Right ventricle myocardium inferior (tissue), 1 donor: Measurements from ENCODE around the gene TTBK1. TPM values are rescaled to one million over a fixed set of nuclear protein-coding genes. Genes with fewer than 3 reads are reported as not detected.

ENCODE experiments used
- ATAC-seq: fragments of 200-7000 bp; cut with Tn5 transposase; one replicate; pipeline ENCODE4 v1.9.1; 2020; ENCODE audit warnings: mild to moderate bottlenecking, moderate library complexity
- DNase-seq: peaks from one replicate; pipeline ENCODE4 v3.0.0; 2021; ENCODE audit errors: missing footprints
- intact Hi-C: fragments of 100-400 bp; cut with DNase I; formaldehyde crosslinking; loops from one replicate; pipeline ENCODE4 v1.11.0; 2022
- total RNA-seq: library from RNA; stranded (reverse); fragmentation: NEBNext Ultra II Directional; extraction: Animal tissue kit (Norgen Biotek cat#: 25700); gene quantifications from one replicate; pipeline ENCODE4 v1.2.1, GENCODE V29; 2021
- donor health status: DM: no; HTN: yes; CAD: no; lungs with severe emphysema.

The TTBK1 gene
- total RNA-seq, 1 donor from 2014 or later, result 0.19 TPM

DNA sequence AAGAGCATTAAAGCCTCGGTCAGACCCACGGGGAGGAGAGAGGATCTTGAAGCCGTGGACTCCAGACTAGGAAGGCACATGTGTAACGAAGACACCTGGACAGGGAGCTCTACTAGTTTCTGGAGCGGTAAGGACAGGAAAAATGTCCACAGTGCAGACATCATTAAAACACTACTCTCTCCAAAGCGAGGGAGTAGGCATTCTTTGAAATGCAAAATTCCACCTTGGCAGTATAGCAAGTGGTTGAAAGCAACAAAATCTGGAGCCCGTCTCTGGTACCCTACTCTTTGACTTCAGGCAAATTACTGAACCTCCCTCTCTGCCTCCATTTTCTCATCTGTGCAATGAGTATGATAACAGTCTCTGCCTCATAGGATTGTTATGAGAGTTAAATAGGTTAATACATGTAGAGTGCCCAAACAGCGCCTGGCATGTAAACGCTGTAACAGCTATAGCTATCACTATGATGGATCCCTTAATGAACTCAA lies 65.8 kb downstream of the TTBK1 start:
- ATAC-seq, result no peak
- DNase-seq, result no peak
- intact Hi-C loops, result no loop called here

- intact Hi-C loops, result no loop called here
- ATAC-seq (no peak), DNase-seq (no peak)
Observed at GRCh38 chr6:43310134-43310533, 66.9 kb downstream of the TTBK1 start.

DNA sequence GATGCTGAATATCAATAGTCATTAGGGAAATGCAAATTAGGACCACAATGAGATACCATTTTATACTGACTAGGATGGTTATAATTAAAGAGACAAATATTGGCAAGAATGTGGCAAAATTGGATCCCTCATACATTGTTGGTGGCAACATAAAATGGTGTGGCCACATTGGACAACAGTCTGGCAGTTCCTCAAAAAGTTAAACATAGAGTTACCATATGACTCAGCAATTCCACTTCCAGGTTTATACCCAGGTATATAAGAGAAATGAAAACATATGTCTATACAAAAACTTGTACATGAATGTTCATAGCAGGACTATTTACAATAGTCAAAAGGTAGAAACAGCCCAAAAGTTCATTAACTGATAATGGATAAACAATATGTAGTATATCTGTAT lies 67.3 kb downstream of the TTBK1 start:
- DNase-seq (no peak), ATAC-seq (no peak)
- intact Hi-C loops, result no loop called here

- intact Hi-C loops, result no loop called here
- DNase-seq, result no peak
- ATAC-seq, result no peak
Observed at GRCh38 chr6:43311666-43312065, 68.4 kb downstream of the TTBK1 start.

DNA sequence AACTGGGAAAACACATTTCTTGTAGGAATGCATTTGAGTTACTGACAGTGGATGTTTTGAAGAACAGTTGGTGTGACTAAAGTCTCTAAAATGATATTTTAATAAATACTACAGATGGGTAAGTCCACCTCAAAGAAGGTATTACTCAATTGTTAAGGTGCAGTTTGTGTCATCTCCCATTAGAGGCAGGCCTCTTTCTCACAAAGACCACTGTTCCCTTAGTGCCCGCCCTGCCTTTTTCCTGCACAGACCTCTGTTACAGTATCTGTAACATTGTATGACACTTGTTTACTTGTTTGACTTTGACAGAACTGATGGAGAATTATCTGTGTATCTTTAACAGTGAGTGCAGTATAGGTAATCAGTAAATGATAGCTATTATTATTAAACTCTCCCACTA lies 70.5 kb downstream of the TTBK1 start:
- intact Hi-C loops, result no loop called here
- DNase-seq (no peak), ATAC-seq (no peak)

DNA sequence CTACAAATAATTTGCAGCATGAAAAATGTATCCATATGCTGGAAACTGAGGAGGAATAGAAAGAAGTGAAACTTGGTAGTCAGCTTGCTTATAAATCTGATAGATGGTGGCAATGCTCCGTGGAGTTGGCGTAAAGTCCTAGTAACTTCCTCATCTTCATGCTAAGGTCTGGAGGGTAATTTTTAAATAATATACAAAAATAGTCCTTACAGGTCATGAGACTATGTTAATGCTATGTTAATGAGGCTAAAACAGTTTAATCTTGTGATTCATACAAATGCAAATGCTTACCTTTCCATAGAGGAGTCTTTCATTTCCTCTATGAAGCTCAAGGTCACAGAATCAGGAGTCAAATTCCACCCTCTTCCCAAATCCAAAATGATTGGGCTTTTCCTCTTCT lies 74.7 kb downstream of the TTBK1 start:
- DNase-seq (no peak), ATAC-seq (no peak)
- intact Hi-C loops, result no loop called here

GRCh38 chr6:43325876-43326275 lies 82.6 kb downstream of the TTBK1 start:
- ATAC-seq, result no peak
- DNase-seq, result no peak
- intact Hi-C loops, result no loop called here

GRCh38 chr6:43328528-43328927 lies 85.2 kb downstream of the TTBK1 start:
- DNase-seq, result no peak
- intact Hi-C loops, result loop anchor here (2.0 kb wide), 1 partner anchor 40 kb away; the partner anchor contains the start of gene ZNF318
- ATAC-seq, result peak; percentile 92

DNA sequence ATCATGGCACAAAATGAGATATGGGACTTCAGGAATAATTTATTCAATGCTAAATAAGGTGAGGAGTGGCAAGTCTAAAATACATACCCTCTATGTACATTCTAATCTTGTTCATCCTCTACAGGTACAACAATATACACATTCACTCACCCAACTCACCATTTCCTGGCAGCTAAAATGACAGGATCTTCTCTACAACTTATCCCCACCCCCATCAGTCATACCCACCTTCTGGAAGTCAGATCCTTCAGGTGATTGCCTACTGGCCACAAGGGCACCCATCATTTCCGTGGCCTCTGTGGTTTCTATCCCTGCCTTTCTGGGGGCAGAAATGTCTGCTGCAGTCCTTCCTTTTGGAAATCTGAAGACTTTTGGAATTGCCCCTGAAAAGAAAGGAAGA lies 88.2 kb downstream of the TTBK1 start:
- no peak for ATAC-seq
- DNase-seq, result no peak
- intact Hi-C loops, result no loop called here

DNA sequence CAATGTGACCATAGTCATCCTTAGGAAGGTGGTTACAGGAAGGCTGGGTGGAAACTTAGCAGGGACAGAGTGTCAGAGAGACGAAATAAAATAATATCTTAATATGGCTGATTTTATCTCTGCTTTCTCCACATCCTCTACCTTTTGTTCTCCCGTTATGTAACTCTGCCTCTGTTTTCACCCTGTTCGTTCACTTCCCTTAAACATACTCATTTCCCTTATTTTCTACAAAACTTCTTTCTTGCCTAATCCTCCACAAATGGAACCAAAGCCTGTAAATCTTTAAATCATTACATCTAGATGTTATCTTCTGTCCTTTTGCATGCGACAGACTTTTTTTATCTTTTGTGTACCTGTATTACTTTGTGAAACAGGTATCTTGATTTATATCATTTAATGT lies 88.6 kb downstream of the TTBK1 start:
- intact Hi-C loops, result no loop called here
- ATAC-seq (no peak), DNase-seq (no peak)

- no peak for DNase-seq
- ATAC-seq, result no peak
- intact Hi-C loops, result loop anchor here (2.0 kb wide), 1 partner anchor 74 kb away; no protein-coding TSS in a partner anchor
Observed at GRCh38 chr6:43334466-43335095, 91.3 kb downstream of the TTBK1 start.

DNA sequence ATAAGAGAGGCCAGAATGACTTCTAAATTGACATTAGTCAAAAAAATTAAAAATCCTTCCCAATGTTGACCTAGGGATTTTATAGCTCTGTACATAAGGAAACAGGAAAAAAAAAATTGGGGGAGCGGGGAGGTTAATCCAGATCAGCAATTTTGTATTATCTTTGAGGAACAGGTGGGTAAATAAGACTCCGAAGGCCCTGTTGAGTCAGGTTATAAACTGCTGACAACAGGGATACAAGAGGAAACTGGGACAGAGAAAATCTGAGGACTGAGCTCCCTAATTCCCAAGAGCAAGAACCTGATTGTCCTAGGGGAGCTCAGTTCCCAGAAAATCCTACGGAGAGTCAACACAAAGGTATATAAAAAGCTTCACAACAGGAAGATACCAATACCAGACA lies 92.2 kb downstream of the TTBK1 start:
- intact Hi-C loops, result loop anchor here (2.0 kb wide), 1 partner anchor 75 kb away; no protein-coding TSS in a partner anchor
- DNase-seq (no peak), ATAC-seq (no peak)

DNA sequence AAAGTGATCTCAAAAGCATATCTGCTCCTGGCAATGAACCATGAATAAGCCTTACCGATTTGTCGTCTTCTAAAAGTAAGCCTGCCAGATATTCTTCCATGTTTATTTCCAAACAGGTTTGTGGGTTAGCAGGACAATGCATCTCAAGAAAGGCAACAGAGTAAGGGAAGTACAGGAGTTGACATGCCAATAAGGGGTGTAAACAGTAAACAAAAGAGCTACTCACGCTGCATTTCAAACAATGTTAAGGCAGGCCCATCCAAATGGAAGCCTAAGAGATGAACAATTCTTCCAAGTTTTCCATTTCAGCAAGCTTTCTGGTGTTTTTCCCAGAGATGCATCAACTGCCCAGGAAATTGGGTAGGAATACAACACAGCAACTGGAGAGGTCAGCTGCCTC lies 93.1 kb downstream of the TTBK1 start:
- ATAC-seq (no peak), DNase-seq (no peak)
- intact Hi-C loops, result no loop called here

Other genes starting within 250 kb of the TTBK1 start
- 32.1 TPM for gene MEA1, start 229.5 kb upstream of the TTBK1 start, total RNA-seq
- 145 TPM for gene KLHDC3, start 229.2 kb upstream of the TTBK1 start, total RNA-seq
- gene RRP36, start 221.9 kb upstream of the TTBK1 start, total RNA-seq, result 26.1 TPM
- 7.3 TPM for gene CUL7, start 189.6 kb upstream of the TTBK1 start, total RNA-seq
- 99.7 TPM for gene MRPL2, start 184.0 kb upstream of the TTBK1 start, total RNA-seq
- 30.0 TPM for gene KLC4, start 183.8 kb upstream of the TTBK1 start, total RNA-seq
- 1.7 TPM for gene PTK7, start 167.2 kb upstream of the TTBK1 start, total RNA-seq
- 77.6 TPM for gene SRF, start 72.2 kb upstream of the TTBK1 start, total RNA-seq
- 14.0 TPM for gene CUL9, start 61.3 kb upstream of the TTBK1 start, total RNA-seq
- gene DNPH1, start 14.0 kb upstream of the TTBK1 start, total RNA-seq, result 29.9 TPM
- gene SLC22A7, start 54.8 kb downstream of the TTBK1 start, total RNA-seq, result not detected
- 7.1 TPM for gene CRIP3, start 65.3 kb downstream of the TTBK1 start, total RNA-seq
- 11.3 TPM for gene ZNF318, start 126.2 kb downstream of the TTBK1 start, total RNA-seq
- gene ABCC10, start 184.1 kb downstream of the TTBK1 start, total RNA-seq, result 14.8 TPM
- 1.9 TPM for gene DLK2, start 212.1 kb downstream of the TTBK1 start, total RNA-seq
- gene TJAP1, start 234.1 kb downstream of the TTBK1 start, total RNA-seq, result 17.4 TPM